Ascending aorta (tissue), 2 donors: ENCODE results near the gene MCAM. TPM values are rescaled to one million over a fixed set of nuclear protein-coding genes. Genes with fewer than 3 reads are reported as not detected.

Experiments
- DNase-seq, 2 donors: peaks; one replicate each; pipeline ENCODE4 v3.0.0-alpha.2; 2019; ENCODE audit warnings: low spot score in 2 of 2
- H3K27ac ChIP-seq, 2 donors: fragments of 200-600 bp; sonication (generic); one replicate each; pipeline ENCODE4 v1.5.1; 2016 to 2017; ENCODE audit warnings: mild to moderate bottlenecking in 1 of 2
- H3K27me3 ChIP-seq: fragments of 200-600 bp; sonication (generic); one replicate; pipeline ENCODE4 v1.5.1; 2017
- H3K36me3 ChIP-seq, 2 donors: fragments of 200-600 bp; sonication (generic); one replicate each; pipeline ENCODE4 v1.5.1; 2016
- H3K4me1 ChIP-seq, 2 donors: fragments of 200-600 bp; sonication (generic); one replicate each; pipeline ENCODE4 v1.5.1; 2016 to 2017; ENCODE audit warnings: mild to moderate bottlenecking in 1 of 2
- H3K4me3 ChIP-seq, 2 donors: fragments of 200-600 bp; sonication (generic); one replicate each; pipeline ENCODE4 v1.5.1; 2016 to 2017; ENCODE audit warnings: mild to moderate bottlenecking in 1 of 2
- H3K9me3 ChIP-seq, 2 donors: fragments of 200-600 bp; sonication (generic); one replicate each; pipeline ENCODE4 v1.5.1; 2016
- CTCF ChIP-seq, 3 experiments: fragments of 200-600 bp in 2 of 3; fragments of 450-650 bp in 1 of 3; sonication (generic) in 2 of 3; IDR thresholded peaks; one replicate each; pipeline ENCODE4 v1.5.1; 2016 to 2019; ENCODE audit warnings: antibody characterized with exemption in 3 of 3, mild to moderate bottlenecking in 1 of 3, moderate library complexity in 1 of 3
- intact Hi-C: fragments of 100-400 bp; cut with DNase I; formaldehyde crosslinking; loops from one replicate; pipeline ENCODE4 v1.15.1; 2023
- total RNA-seq: library from RNA; depleted of rRNA; stranded (reverse); fragments of >200 nt; gene quantifications from one replicate; pipeline ENCODE4 v1.1.0, GENCODE V29; 2016

Gene MCAM
- total RNA-seq, 1 donor from 2014 or later = 2,975 TPM

GRCh38 chr11:119282495-119282894, 34.4 kb downstream of the MCAM start:
- Histone ChIP-seq H3K36me3 (peaks cover 37 to 41% of the 10 kb centered on the region in 2 donors), H3K9me3 (no peaks in the 10 kb centered on the region), H3K4me1 (no peaks in the 10 kb centered on the region), H3K27me3 (no peaks in the 10 kb centered on the region), H3K27ac (no peak overlapping the region), H3K4me3 (no peak overlapping the region)
- no peak for TF ChIP-seq CTCF (IDR thresholded peaks at IDR 0.05)
- intact Hi-C loops = no loop called here
- no peak for DNase-seq

DNA sequence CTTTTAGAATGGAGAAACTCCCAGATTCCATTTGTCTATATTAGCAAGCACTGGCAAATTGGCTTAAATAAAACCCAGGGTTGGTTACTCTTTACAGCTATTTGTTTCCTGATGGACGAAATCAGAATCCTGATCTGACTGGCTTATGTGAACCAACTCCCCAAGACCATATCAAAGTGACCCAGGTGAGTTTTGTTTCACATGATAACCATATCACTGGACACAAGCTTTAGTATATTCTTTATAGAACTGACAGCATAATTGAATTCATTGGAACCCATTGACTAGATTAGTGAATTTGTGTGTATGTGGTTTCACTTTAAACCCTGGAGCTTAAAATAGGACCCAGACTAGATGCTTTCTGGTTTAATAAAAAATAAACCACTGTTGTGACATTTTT, 39.3 kb downstream of the MCAM start:
- Histone ChIP-seq H3K27ac (no peak overlapping the region), H3K36me3 (peaks cover 36 to 56% of the 10 kb centered on the region in 2 donors), H3K4me3 (no peak overlapping the region), H3K4me1 (no peaks in the 10 kb centered on the region), H3K9me3 (no peaks in the 10 kb centered on the region), H3K27me3 (no peaks in the 10 kb centered on the region)
- no peak for TF ChIP-seq CTCF (IDR thresholded peaks at IDR 0.05)
- intact Hi-C loops = no loop called here
- no peak for DNase-seq

- intact Hi-C loops = no loop called here
- no peak for DNase-seq
- no peaks in the 10 kb centered on the region for H3K9me3 ChIP-seq
- no peak overlapping the region for H3K4me3 ChIP-seq
- H3K36me3 ChIP-seq = peaks cover 27 to 44% of the 10 kb centered on the region in 2 donors
- no peak for TF ChIP-seq CTCF (IDR thresholded peaks at IDR 0.05)
- no peaks in the 10 kb centered on the region for H3K27me3 ChIP-seq
- H3K27ac ChIP-seq = no peak overlapping the region
- no peaks in the 10 kb centered on the region for H3K4me1 ChIP-seq
Observed at GRCh38 chr11:119273721-119274120, 43.2 kb downstream of the MCAM start.

- Histone ChIP-seq H3K27me3 (no peaks in the 10 kb centered on the region), H3K27ac (no peak overlapping the region), H3K36me3 (peaks cover 0 to under 1% of the 10 kb centered on the region in 2 donors), H3K4me1 (peaks cover 4 to 10% of the 10 kb centered on the region in 2 donors), H3K4me3 (no peak overlapping the region), H3K9me3 (no peaks in the 10 kb centered on the region)
- DNase-seq = no peak
- TF ChIP-seq CTCF (IDR thresholded peaks at IDR 0.05) = no peak
- intact Hi-C loops = no loop called here
Observed at GRCh38 chr11:119267645-119268044, 49.3 kb downstream of the MCAM start.

- no peaks in the 10 kb centered on the region for H3K36me3 ChIP-seq
- H3K4me1 ChIP-seq = peaks cover 7 to 10% of the 10 kb centered on the region in 2 donors
- no peak for TF ChIP-seq CTCF (IDR thresholded peaks at IDR 0.05)
- no peak overlapping the region for H3K27ac ChIP-seq
- no peaks in the 10 kb centered on the region for H3K27me3 ChIP-seq
- DNase-seq = no peak
- intact Hi-C loops = no loop called here
- H3K4me3 ChIP-seq = no peak overlapping the region
- H3K9me3 ChIP-seq = no peaks in the 10 kb centered on the region
Observed at GRCh38 chr11:119266517-119267255, 50.2 kb downstream of the MCAM start.
